ENCODE results near the gene RAP1GAP2. TPM values are rescaled to one million over a fixed set of nuclear protein-coding genes. Genes with fewer than 3 reads are reported as not detected.

The RAP1GAP2 gene
- total RNA-seq, 2 experiments from 2014 or later: 11.3 to 28.2 TPM

- H3K36me3 ChIP-seq (ENCODE audit: insufficient read depth, low read length): no peaks in the 10 kb centered on the region
- no peak overlapping the region for H3K4me3 ChIP-seq (ENCODE audit: low read depth, low read length, poor library complexity, severe bottlenecking)
- no TSS peak for BruUV-seq (replicated peaks)
- no peaks in the 10 kb centered on the region for H3K79me2 ChIP-seq (ENCODE audit: insufficient read depth, low read depth, low read length)
- CTCF ChIA-PET (ENCODE audit: unreplicated experiment): interaction anchor here (2.0 kb wide), 1 partner anchor 28 kb away, joined by 5 read pairs; no protein-coding TSS in a partner anchor
- H3K4me1 ChIP-seq (ENCODE audit: insufficient read depth, low read length, poor library complexity, severe bottlenecking): peaks cover 4% of the 10 kb centered on the region
- H3K27ac ChIP-seq (ENCODE audit: low read depth, low read length, poor library complexity, severe bottlenecking): no peak overlapping the region
- H2AFZ ChIP-seq (ENCODE audit: low read length): peak overlapping the region; percentile 88; the same call in 1 of the 2 replicates
- H3K9me2 ChIP-seq (ENCODE audit: insufficient read depth, low read length): no peaks in the 10 kb centered on the region
- peak; percentile 92 for DNase-seq (ENCODE audit: low spot score)
- TF ChIP-seq CTCF (conservative IDR thresholded peaks at IDR 0.05; ENCODE audit: low read length) (peak; percentile 94), EZH2phosphoT487 (IDR thresholded peaks at IDR 0.05; ENCODE audit: borderline replicate concordance, low read depth, low read length) (no peak)
- intact Hi-C loops (cut with micrococcal nuclease; ENCODE audit: unreplicated experiment): loop anchor here (2.0 kb wide), 3 partner anchors 28 to 50 kb away; no protein-coding TSS in a partner anchor
- H3K4me2 ChIP-seq (ENCODE audit: low read length): no peak overlapping the region
- no peaks in the 10 kb centered on the region for H4K20me1 ChIP-seq (ENCODE audit: insufficient read depth, low read length)
- no peaks in the 10 kb centered on the region for H3K9me3 ChIP-seq (ENCODE audit: low read length)
- POLR2A ChIA-PET: no interaction called here
These were observed 9.9 kb upstream of the RAP1GAP2 start for GRCh38 chr17:2786176-2786881.

GRCh38 chr17:2789700-2790099, 6.5 kb upstream of the RAP1GAP2 start:
- Histone ChIP-seq H3K36me3 (ENCODE audit: insufficient read depth, low read length) (no peaks in the 10 kb centered on the region), H3K79me2 (ENCODE audit: insufficient read depth, low read depth, low read length) (no peaks in the 10 kb centered on the region), H2AFZ (ENCODE audit: low read length) (no peak overlapping the region), H4K20me1 (ENCODE audit: insufficient read depth, low read length) (no peaks in the 10 kb centered on the region), H3K9me3 (ENCODE audit: low read length) (no peaks in the 10 kb centered on the region), H3K4me1 (ENCODE audit: insufficient read depth, low read length, poor library complexity, severe bottlenecking) (peaks cover 12% of the 10 kb centered on the region), H3K9me2 (ENCODE audit: insufficient read depth, low read length) (no peaks in the 10 kb centered on the region), H3K4me2 (ENCODE audit: low read length) (no peak overlapping the region), H3K4me3 (ENCODE audit: low read depth, low read length, poor library complexity, severe bottlenecking) (no peak overlapping the region), H3K27ac (ENCODE audit: low read depth, low read length, poor library complexity, severe bottlenecking) (no peak overlapping the region)
- intact Hi-C loops (cut with micrococcal nuclease; ENCODE audit: unreplicated experiment): no loop called here
- CTCF ChIA-PET (ENCODE audit: unreplicated experiment): interaction anchor here (0.7 kb wide), 1 partner anchor 304 kb away, joined by 3 read pairs; no protein-coding TSS in a partner anchor
- no TSS peak for BruUV-seq (replicated peaks)
- TF ChIP-seq CTCF (conservative IDR thresholded peaks at IDR 0.05; ENCODE audit: low read length): no peak
- TF ChIP-seq EZH2phosphoT487 (IDR thresholded peaks at IDR 0.05; ENCODE audit: borderline replicate concordance, low read depth, low read length): no peak
- no peak for DNase-seq (ENCODE audit: low spot score)
- POLR2A ChIA-PET: interaction anchor here (0.6 to 0.7 kb wide), 3 partner anchors 13 to 909 kb away, joined by 3 to 6 read pairs (median 3); no protein-coding TSS in a partner anchor
